ENCODE data around the gene RETNLB. TPM values are rescaled to one million over a fixed set of nuclear protein-coding genes. Genes with fewer than 3 reads are reported as not detected.

Gene RETNLB
- total RNA-seq, 1 donor from 2014 or later, result not detected

DNA sequence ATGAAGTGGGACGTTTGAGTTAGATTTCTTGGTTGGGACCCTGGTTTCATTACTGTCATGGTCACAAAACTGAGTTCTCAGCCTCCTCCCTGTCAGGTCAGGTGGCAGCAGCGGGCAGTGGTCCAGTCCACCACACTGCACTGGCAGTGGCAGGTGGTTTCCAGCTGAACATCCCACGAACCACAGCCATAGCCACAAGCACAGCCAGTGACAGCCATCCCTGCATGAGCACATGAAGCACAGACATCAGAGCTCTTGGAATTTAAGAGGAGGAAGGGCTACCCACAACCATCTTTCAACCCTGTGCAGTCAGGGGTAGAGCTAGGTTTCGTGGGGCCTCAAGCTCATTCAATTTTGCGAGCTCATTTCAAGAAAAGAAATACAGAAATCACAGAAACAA is 1.5 kb downstream of the RETNLB start:
- no peaks in the 10 kb centered on the region for H3K27me3 ChIP-seq (ENCODE audit: insufficient read depth, low read length)
- H3K27ac Mint-ChIP-seq (ENCODE audit: unreplicated experiment), result no peak overlapping the region

DNA sequence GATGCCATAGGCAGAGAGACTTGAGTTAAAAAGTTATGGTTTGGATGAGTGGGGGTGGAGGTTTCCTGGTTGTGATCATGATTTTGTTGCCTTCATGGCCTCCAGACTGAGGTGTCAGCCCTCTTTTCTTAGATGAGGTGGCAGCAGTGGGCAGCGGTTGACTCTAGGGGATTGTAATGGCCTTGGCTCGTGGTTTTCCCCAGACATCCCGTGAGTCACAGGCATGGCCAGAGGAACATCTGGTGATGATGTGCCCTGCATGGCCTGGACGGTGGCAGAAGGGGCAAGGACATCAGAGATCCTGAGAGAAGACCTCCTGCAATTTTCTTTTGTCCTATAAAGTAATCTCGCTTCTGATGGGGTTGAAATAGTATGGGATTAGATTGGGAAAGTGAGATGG is 12.4 kb downstream of the RETNLB start:
- Histone ChIP-seq H3K27ac (ENCODE audit: low read depth, low read length) (no peak overlapping the region), H3K4me1 (ENCODE audit: insufficient read depth, low read length) (no peaks in the 10 kb centered on the region), H3K36me3 (ENCODE audit: insufficient read depth, low read length) (no peaks in the 10 kb centered on the region), H3K9ac (ENCODE audit: low read length) (no peak overlapping the region), H3K27me3 (ENCODE audit: insufficient read depth, low read length) (no peaks in the 10 kb centered on the region), H3K4me2 (ENCODE audit: low read length) (no peak overlapping the region), H4K20me1 (ENCODE audit: insufficient read depth, low read length) (no peaks in the 10 kb centered on the region), H3K9me3 (ENCODE audit: insufficient read depth, low read depth, low read length) (no peaks in the 10 kb centered on the region), H2AFZ (ENCODE audit: low read depth, low read length) (no peak overlapping the region), H3K79me2 (ENCODE audit: insufficient read depth, low read length) (no peaks in the 10 kb centered on the region), H3K4me3 (ENCODE audit: insufficient read depth, low read depth, low read length) (no peak overlapping the region)
- peaks cover 3% of the 10 kb centered on the region for H3K9me3 Mint-ChIP-seq (ENCODE audit: unreplicated experiment)
- no peaks in the 10 kb centered on the region for H3K27me3 Mint-ChIP-seq (ENCODE audit: low read depth, unreplicated experiment)
- TF ChIP-seq, protein P1, sequence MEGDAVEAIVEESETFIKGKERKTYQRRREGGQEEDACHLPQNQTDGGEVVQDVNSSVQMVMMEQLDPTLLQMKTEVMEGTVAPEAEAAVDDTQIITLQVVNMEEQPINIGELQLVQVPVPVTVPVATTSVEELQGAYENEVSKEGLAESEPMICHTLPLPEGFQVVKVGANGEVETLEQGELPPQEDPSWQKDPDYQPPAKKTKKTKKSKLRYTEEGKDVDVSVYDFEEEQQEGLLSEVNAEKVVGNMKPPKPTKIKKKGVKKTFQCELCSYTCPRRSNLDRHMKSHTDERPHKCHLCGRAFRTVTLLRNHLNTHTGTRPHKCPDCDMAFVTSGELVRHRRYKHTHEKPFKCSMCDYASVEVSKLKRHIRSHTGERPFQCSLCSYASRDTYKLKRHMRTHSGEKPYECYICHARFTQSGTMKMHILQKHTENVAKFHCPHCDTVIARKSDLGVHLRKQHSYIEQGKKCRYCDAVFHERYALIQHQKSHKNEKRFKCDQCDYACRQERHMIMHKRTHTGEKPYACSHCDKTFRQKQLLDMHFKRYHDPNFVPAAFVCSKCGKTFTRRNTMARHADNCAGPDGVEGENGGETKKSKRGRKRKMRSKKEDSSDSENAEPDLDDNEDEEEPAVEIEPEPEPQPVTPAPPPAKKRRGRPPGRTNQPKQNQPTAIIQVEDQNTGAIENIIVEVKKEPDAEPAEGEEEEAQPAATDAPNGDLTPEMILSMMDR (IDR thresholded peaks at IDR 0.05; ENCODE audit: insufficient read depth, low read depth, low read length), result no peak
- TF ChIP-seq EZH2 (IDR thresholded peaks at IDR 0.05; ENCODE audit: insufficient read depth, low read length), result no peak
- H3K27ac Mint-ChIP-seq (ENCODE audit: unreplicated experiment), result no peak overlapping the region
- no peak overlapping the region for H3K4me3 Mint-ChIP-seq (ENCODE audit: unreplicated experiment)
- H3K4me1 Mint-ChIP-seq (ENCODE audit: low read depth, unreplicated experiment), result no peaks in the 10 kb centered on the region
- H3K36me3 Mint-ChIP-seq (ENCODE audit: low read depth, unreplicated experiment), result no peaks in the 10 kb centered on the region
- FAIRE-seq, result no peak
- DNase-seq (ENCODE audit: low read depth), result no peak

More for the DNA sequence above, 1.5 kb downstream of the RETNLB start:
- TF ChIP-seq EZH2 (IDR thresholded peaks at IDR 0.05; ENCODE audit: insufficient read depth, low read length), result no peak
- TF ChIP-seq, protein P1 (IDR thresholded peaks at IDR 0.05; ENCODE audit: insufficient read depth, low read depth, low read length), result no peak
- DNase-seq (ENCODE audit: low read depth) (no peak), FAIRE-seq (no peak)
- Histone ChIP-seq H3K4me1 (ENCODE audit: insufficient read depth, low read length) (no peaks in the 10 kb centered on the region), H2AFZ (ENCODE audit: low read depth, low read length) (no peak overlapping the region), H3K4me3 (ENCODE audit: insufficient read depth, low read depth, low read length) (no peak overlapping the region), H3K9ac (ENCODE audit: low read length) (no peak overlapping the region), H4K20me1 (ENCODE audit: insufficient read depth, low read length) (no peaks in the 10 kb centered on the region), H3K79me2 (ENCODE audit: insufficient read depth, low read length) (no peaks in the 10 kb centered on the region), H3K36me3 (ENCODE audit: insufficient read depth, low read length) (no peaks in the 10 kb centered on the region), H3K27ac (ENCODE audit: low read depth, low read length) (no peak overlapping the region), H3K9me3 (ENCODE audit: insufficient read depth, low read depth, low read length) (no peaks in the 10 kb centered on the region), H3K4me2 (ENCODE audit: low read length) (no peak overlapping the region)
- peaks cover 5% of the 10 kb centered on the region for H3K27me3 Mint-ChIP-seq (ENCODE audit: low read depth, unreplicated experiment)
- H3K36me3 Mint-ChIP-seq (ENCODE audit: low read depth, unreplicated experiment), result no peaks in the 10 kb centered on the region
- H3K4me1 Mint-ChIP-seq (ENCODE audit: low read depth, unreplicated experiment), result no peaks in the 10 kb centered on the region
- H3K9me3 Mint-ChIP-seq (ENCODE audit: unreplicated experiment), result peaks cover 4% of the 10 kb centered on the region
- H3K4me3 Mint-ChIP-seq (ENCODE audit: unreplicated experiment), result no peak overlapping the region

DNA sequence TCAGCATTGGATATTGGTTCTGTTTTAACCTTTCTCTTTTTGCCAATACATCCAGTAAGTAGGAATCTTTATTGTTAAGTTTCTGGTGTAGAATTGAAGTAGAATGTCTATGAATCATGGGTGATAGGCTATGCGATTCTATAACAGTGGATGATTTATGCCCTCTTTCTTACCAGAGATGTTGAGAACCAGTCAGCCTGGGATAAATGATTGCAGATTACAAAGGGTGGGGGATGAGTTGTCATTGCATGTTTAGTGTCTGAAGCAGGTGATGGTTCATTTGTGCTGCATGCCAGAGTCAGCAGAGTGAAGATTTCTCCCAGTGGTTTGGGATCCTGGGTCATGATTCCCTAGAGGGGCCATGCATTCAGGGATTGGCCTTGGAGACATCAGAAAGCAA is 14.3 kb downstream of the RETNLB start:
- FAIRE-seq (no peak), DNase-seq (ENCODE audit: low read depth) (no peak)
- Mint-ChIP-seq H3K36me3 (ENCODE audit: low read depth, unreplicated experiment) (no peaks in the 10 kb centered on the region), H3K4me1 (ENCODE audit: low read depth, unreplicated experiment) (no peaks in the 10 kb centered on the region), H3K9me3 (ENCODE audit: unreplicated experiment) (peaks cover 3% of the 10 kb centered on the region), H3K27ac (ENCODE audit: unreplicated experiment) (no peak overlapping the region), H3K27me3 (ENCODE audit: low read depth, unreplicated experiment) (no peaks in the 10 kb centered on the region), H3K4me3 (ENCODE audit: unreplicated experiment) (no peak overlapping the region)
- H3K27ac ChIP-seq (ENCODE audit: low read depth, low read length), result no peak overlapping the region
- H3K4me3 ChIP-seq (ENCODE audit: insufficient read depth, low read depth, low read length), result no peak overlapping the region
- H3K79me2 ChIP-seq (ENCODE audit: insufficient read depth, low read length), result no peaks in the 10 kb centered on the region
- no peaks in the 10 kb centered on the region for H3K27me3 ChIP-seq (ENCODE audit: insufficient read depth, low read length)
- no peaks in the 10 kb centered on the region for H4K20me1 ChIP-seq (ENCODE audit: insufficient read depth, low read length)
- no peaks in the 10 kb centered on the region for H3K9me3 ChIP-seq (ENCODE audit: insufficient read depth, low read depth, low read length)
- H3K4me1 ChIP-seq (ENCODE audit: insufficient read depth, low read length), result no peaks in the 10 kb centered on the region
- TF ChIP-seq EZH2 (IDR thresholded peaks at IDR 0.05; ENCODE audit: insufficient read depth, low read length), result no peak
- TF ChIP-seq, protein P1 (IDR thresholded peaks at IDR 0.05; ENCODE audit: insufficient read depth, low read depth, low read length), result no peak
- no peak overlapping the region for H3K4me2 ChIP-seq (ENCODE audit: low read length)
- no peak overlapping the region for H3K9ac ChIP-seq (ENCODE audit: low read length)
- no peaks in the 10 kb centered on the region for H3K36me3 ChIP-seq (ENCODE audit: insufficient read depth, low read length)
- H2AFZ ChIP-seq (ENCODE audit: low read depth, low read length), result no peak overlapping the region

All from astrocyte (in vitro differentiated cells and primary cell).